PFSK-1 (cell line): ENCODE results near the gene TAF6.

Experiments used
- FOXP2 ChIP-seq: optimal IDR thresholded peaks from 2 replicates; pipeline ENCODE3; 2011; ENCODE audit warnings: borderline replicate concordance, control low read depth, inconsistent platforms; ENCODE audit not compliant: insufficient read depth; ENCODE audit errors: extremely low read length, extremely low read depth
- POLR2AphosphoS5 ChIP-seq: IDR thresholded peaks from 2 replicates; pipeline ENCODE4 v1.6.1; 2012; ENCODE audit warnings: low read depth, mild to moderate bottlenecking, control low read depth, low read length, moderate library complexity
- SIN3A ChIP-seq: IDR thresholded peaks from 2 replicates; pipeline ENCODE4 v1.6.1; 2012; ENCODE audit warnings: mild to moderate bottlenecking, low read length, moderate library complexity, borderline replicate concordance; ENCODE audit not compliant: insufficient read depth
- TAF1 ChIP-seq: IDR thresholded peaks from 2 replicates; pipeline ENCODE4 v1.6.1; 2012; ENCODE audit warnings: low read length, control low read depth, borderline replicate concordance; ENCODE audit not compliant: insufficient read depth
- TF ChIP-seq, protein P1 (sequence below), 2 experiments: IDR thresholded peaks; 2 replicates each; pipeline versions ENCODE4 v1.6.1 to v1.8.0; 2011 to 2012; ENCODE audit warnings: low read depth in 2 of 2, low read length in 2 of 2, control low read depth in 1 of 2, inconsistent platforms in 1 of 2, mild to moderate bottlenecking in 1 of 2, moderate library complexity in 1 of 2; ENCODE audit not compliant: insufficient read depth in 1 of 2

- TF ChIP-seq, protein P1, sequence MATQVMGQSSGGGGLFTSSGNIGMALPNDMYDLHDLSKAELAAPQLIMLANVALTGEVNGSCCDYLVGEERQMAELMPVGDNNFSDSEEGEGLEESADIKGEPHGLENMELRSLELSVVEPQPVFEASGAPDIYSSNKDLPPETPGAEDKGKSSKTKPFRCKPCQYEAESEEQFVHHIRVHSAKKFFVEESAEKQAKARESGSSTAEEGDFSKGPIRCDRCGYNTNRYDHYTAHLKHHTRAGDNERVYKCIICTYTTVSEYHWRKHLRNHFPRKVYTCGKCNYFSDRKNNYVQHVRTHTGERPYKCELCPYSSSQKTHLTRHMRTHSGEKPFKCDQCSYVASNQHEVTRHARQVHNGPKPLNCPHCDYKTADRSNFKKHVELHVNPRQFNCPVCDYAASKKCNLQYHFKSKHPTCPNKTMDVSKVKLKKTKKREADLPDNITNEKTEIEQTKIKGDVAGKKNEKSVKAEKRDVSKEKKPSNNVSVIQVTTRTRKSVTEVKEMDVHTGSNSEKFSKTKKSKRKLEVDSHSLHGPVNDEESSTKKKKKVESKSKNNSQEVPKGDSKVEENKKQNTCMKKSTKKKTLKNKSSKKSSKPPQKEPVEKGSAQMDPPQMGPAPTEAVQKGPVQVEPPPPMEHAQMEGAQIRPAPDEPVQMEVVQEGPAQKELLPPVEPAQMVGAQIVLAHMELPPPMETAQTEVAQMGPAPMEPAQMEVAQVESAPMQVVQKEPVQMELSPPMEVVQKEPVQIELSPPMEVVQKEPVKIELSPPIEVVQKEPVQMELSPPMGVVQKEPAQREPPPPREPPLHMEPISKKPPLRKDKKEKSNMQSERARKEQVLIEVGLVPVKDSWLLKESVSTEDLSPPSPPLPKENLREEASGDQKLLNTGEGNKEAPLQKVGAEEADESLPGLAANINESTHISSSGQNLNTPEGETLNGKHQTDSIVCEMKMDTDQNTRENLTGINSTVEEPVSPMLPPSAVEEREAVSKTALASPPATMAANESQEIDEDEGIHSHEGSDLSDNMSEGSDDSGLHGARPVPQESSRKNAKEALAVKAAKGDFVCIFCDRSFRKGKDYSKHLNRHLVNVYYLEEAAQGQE (IDR thresholded peaks at IDR 0.05; ENCODE audit: insufficient read depth in 1 of 2, low read depth in 2 of 2, low read length in 2 of 2): no peak
- TF ChIP-seq POLR2AphosphoS5 (no peak), SIN3A (no peak), TAF1 (no peak), FOXP2 (no peak)
These were observed 53.5 kb downstream of the TAF6 start for GRCh38 chr7:100065452-100066186.
